GM19452 (cell line): ENCODE measurements around the gene EDARADD.
A peak's percentile ranks its signal among the peaks of the same experiment; 100 is the strongest.

Experiments
- ATAC-seq: cut with Tn5 transposase; IDR thresholded peaks from one replicate; pipeline ENCODE4 v1.9.1; 2021; ENCODE audit not compliant: unreplicated experiment

The EDARADD gene

DNA sequence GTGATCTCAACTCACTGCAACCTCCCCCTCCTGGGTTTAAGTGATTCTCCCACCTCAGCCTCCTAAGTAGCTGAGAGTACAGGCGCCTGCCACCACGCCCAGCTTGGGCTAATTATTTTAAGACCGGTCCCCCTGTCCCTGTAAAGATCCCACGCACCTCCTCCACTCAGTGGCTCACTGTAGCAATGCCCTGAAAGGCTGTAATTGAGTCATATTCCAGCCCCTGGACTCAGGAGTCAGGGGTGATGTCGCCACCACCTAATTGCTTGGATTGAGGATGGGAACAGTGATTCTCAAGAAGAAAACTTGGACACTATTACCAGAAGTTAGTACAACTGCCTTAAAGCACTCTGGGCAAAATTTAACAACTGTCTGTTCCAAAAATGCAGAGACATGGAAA lies 3.1 kb upstream of the EDARADD start:
- no peak for ATAC-seq

DNA sequence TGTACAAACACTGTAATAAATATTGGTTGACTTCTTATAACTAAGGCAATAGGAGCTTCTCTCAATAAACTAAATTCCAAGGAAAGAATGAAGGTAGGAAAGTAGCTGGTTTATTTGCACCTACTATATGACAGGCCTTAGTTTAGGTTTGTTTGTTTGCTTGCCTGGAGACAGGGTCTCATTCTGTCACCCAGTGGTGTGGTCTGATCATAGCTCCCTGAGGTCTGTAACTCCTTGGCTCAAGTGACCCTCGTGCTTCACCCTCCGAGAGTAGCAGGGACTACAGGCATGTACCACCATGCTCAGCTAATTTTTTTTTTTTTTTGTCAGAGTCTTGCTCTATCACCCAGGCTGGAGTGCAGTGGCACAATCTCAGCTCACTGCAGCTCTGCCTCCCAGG lies 1.9 kb upstream of the EDARADD start:
- no peak for ATAC-seq

DNA sequence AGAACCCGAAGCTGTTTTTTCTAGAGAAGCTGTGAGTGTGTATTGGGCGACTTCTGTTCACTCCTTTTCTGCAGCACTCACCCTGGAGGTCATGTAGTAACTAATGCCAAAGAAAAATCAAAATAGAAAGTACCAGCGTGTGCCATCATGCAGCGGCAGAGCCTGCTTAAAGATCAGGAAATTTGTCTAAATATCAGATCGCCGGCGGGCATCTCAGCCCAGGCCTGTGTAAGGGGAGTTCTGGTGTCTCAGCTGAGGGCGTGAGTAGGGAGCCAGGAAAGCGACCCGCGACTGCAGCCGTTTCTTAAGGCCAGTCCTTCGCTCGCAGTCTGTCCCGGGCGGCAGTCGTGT lies 768 bp downstream of the EDARADD start:
- peak; percentile 24 for ATAC-seq

DNA sequence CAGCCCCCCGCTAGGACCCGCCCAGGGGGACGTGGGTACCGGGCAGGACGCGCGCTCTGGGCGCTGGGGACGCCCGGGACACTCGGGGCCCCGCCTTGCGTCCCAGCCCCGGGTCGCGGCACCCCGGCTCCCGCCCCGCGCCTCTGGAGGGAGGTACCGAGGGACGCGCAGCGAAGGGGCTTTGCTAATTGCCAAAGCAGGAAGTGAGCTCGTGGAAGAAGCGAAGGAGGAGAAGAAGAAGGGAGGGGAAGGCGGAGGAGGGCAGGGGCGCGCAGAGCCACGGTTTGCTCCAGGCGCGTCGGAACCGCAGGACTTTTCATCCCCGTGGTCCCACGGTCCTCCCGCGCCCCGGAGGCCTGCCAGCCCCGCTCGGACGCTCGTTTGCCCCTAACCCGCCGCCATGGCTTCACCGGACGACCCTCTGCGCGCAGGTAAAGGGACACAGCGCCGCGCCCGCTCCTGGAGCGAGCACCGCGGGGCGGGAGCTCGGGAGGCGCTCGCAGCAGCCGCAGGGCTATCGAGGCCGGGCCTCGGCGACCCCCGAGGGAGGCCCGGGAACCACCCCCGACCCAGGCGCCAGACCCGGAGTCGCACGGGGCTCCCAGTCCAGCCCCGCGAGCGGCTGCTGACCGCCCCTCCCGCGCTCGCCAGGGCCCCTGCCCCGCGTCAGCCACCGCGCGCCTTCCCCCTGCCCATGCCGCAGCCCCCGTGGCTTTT lies 1.3 kb downstream of the EDARADD start:
- ATAC-seq: peak; percentile 65

DNA sequence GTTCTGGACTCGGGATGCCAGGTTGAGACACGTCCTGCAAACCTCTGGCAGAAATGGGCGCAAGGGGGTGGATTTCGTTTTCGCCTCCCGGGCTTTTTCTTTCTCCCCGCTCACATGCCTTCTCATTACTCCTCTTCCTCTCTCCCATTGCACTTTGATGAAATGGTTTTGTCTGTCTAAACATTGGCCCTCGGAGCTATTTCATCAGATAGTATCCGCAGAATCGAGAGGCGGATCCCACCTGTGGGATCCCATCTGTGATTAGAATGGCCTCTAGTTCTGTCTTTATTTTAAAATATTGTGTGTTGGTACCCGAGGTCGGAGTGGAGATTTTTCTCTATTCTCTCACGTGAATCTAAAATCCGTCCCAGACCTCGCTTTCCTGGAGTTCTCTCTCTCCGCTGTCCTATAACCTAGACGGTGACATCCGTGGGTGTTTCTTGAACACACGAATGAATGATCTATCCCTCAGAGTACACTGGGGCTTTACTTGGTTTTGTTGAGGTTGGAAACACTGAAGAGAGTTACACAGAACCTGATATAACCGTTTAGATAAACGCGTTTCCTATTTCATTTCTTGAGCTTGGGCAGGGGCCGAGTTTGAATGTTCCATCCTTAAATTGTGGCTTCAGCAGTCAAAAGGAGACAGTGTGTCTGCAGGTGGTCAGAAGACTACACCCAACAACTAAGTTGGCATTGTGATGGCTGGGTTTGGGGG lies 2.0 kb downstream of the EDARADD start:
- no peak for ATAC-seq

DNA sequence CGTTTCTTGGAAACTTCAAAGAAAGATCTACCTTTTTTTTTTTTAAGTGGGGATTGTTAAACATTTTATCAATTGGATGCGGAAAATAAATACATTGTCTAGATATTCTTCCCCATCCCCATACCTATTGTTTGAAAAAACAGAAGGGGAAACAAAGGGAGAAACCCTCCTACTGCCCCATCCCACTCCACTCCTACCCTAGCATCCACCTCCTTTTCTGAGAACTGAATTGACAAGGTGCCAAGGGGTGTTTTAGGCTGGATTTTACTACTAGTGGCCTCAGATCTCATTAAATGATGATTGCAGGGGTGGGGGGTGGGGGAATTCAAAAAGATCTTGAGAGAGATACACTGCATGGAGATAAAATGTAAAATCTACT lies 2.6 kb downstream of the EDARADD start:
- no peak for ATAC-seq

DNA sequence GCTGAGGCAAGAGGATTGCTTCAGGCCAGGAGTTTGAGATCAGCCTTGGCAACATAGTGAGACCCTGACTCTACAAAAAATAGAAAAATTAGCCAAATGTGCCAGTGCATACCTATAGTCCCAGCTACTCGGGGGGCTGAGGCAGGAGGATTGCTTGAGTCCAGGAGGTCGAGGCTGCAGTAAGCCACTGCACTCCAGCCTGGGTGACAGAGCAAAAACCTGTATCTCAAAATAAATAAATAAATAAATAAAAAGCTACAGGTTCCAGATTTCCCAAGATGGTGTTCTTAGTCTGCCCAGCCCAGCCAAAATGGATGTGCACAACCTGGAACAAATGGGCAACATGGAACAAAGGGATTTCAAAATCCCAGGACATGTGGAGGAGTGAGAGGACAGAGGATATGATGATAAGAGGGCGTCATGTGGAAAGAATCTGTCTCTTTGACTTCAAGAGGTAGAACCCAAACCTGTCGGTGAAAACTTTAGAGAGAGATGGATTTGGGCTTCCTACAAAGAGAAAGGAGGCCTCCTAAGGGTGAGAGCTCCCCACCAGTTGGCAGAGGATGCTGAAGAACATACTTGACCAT lies 3.2 kb downstream of the EDARADD start:
- ATAC-seq: no peak

DNA sequence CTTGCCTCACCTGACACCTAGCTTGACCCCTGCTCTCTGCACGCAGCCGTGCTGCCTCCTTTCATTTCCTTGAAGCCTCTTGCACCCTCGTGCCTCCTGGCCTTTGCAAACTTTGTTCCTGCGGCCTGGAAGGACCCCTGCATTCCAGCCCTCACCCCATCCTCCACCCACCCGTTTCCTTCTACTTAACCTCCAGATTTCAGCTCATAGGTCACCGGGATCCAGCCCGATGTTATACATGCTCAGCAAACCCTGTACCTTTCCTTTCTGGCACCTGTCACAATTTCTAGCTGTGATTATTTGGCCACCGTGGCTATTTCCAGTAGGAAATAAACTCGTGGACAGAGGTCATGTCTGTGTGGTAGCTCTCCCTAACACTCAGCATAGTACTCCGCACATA lies 4.5 kb downstream of the EDARADD start:
- no peak for ATAC-seq

DNA sequence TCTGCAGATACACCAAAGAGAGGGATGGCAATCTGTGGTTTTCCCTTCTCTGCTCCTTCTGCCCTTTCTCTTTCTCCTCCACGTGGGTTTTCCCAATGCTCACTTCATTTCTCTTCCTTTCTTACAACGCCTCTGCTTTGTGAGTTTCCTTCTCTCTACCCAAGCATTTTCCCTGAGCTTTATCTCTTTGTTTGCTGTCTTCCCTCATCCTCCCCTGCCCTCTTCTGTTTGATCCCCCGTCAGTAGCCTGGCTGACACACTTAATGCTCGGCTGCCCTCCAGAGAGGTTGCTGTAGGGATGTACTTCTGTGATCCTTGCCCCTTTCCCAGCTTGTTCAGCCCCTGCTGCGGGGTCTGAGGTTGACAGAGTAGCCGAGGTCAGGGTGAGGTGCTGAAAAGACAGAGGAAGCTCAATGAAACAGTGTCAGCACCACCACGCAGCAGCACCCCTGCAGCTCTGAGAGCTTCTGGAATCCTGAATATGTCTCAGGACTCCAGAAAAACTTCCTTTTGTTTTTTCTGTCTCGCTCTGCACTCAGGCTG lies 6.0 kb downstream of the EDARADD start:
- ATAC-seq: no peak

DNA sequence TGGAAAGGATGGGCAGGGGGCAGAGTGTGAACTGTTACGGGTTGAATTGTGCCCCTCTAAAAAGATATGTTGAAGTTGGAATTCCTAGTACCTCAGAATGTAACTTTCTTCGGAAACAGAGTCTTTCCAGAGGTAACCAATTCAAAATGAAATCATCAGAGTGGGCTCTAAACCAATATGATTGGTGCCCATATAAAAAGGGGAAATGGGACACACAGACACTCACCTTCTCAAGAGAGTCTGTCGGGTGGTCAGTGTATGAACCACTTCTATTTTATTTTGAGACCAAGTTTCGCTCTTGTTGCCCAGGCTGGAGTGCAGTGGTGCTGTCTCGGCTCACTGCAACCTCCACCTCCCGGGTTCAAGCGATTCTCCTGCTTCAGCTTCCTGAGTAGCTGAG lies 7.6 kb downstream of the EDARADD start:
- ATAC-seq: no peak

DNA sequence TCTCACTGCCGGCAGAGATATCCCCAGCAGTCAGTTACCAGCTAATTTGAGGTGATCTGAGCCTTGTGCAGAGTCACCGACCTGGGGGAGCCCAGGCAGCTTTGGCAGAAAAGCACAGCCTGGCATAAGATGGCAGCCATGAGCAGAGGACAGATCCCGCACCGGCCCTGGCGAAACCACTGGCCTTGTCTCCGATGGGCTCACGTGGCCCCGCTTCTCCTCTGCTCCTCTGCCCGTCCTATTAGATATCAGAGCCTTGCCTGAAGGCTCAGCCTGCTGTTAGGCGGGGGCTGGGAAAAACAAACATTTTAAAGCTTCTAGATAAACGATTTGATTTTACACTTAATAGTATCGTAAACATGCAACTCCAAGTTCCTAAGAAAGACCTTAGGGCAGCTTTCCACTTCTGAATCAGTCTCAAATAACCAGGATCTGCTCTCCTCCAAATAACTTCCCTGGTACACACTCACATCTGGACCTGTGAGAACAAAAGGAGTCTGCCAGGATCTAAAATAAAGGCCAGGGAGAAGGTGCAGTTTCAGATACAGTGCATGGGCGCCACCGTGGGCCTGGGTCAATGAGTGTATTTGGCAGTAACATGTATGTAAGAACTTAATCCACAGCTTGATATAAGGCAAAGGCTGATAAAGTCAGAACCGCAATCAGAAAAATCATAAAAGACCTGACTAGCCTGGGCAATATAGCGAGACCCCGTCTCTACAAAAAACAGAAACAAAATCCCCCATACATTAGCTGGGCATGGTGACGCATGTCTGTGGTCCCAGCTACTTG lies 10.0 kb downstream of the EDARADD start:
- ATAC-seq: no peak

DNA sequence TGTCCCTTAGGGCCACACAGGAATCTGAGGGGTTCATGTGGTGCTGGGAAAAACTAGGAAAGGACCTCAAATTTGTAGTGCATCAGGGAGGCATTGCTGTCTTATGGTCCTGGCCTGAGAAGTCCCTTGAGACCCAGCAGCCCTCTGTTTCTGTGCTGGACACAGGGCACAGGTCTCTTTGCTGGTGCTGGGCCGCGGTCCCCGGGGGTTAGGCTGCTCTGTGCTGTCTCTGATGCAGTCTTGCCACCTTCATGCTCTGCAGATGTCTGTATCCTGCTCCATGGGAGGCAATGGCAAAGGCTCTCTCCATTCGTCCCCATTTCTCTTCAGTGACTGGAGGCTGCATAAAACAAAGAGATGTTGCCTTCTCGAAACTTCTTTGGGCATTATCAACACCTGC lies 13.0 kb downstream of the EDARADD start:
- ATAC-seq: no peak

DNA sequence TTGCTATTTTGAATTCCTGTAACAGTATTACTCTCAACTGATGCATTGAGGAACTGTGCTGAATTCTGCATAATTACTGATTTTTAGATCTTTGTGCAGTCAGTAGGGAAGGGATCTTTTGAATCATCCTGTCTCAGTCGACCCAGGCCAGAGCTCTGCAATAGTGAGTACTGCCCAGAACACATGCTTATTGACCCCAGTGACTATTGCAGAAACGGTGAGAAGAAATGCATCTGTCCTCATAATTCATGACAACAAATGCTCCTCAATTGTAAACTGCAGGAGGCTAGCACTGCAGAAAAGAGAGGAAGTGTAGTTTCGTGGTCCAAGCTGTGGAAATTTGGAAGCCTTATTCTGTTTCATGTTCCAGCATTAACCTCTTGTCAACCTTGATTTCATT lies 19.6 kb downstream of the EDARADD start:
- no peak for ATAC-seq

DNA sequence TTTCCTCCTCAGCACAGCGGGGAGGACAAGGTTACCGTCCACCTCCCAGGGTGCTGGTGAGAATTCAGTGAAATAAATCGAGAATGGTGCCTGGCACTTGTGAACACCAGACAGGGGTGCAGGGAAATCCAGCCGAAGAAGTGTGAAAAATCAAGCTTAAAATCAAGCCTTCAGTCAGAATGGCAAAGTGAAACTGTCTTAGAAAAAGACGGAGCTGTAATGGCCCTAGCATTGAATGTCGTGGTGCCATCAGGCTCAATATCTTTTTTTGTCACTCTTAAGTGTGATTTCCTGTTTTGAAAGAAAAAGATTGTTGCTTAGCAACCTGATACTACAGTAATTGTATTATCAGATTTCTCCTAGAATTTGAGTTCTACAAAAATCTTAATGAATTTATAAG lies 22.1 kb downstream of the EDARADD start:
- ATAC-seq: peak; percentile 79

DNA sequence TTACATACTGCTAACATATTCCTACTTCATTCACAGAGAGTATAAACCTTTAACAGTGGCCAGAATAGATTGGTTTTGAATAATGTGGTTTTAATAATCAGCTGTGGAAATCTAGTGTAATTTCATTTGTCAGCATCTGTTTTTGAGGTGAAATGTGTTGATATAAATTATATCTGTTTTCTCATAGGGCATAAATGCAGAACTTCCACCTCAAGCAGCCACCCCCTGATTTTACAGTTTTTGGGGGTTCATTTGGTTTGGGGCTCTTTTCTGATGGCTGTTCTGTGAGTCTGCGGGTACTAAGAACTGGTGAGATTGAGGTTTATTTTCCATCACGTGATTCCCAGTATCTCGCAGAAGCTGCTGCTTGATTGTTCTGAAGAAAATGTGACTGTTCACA lies 23.2 kb downstream of the EDARADD start:
- ATAC-seq: no peak

DNA sequence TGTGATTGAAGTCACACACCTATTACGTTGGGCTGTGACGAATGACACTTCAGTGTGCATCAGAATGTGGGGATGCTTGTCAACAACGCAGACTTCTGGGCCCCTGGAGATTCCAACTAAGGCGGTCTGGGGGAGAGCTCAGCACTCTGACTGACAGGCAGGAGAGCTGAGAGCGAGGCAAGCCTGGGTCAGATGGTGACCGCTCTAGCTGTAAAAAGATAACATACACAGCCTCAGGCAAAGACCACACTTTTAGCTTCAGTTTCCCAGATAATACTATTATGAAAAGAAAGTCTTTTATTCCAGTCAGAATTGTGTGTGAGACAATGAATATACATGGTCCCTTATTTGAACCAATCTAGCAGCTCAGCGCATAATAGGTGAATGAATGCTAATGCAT lies 25.4 kb downstream of the EDARADD start:
- no peak for ATAC-seq

DNA sequence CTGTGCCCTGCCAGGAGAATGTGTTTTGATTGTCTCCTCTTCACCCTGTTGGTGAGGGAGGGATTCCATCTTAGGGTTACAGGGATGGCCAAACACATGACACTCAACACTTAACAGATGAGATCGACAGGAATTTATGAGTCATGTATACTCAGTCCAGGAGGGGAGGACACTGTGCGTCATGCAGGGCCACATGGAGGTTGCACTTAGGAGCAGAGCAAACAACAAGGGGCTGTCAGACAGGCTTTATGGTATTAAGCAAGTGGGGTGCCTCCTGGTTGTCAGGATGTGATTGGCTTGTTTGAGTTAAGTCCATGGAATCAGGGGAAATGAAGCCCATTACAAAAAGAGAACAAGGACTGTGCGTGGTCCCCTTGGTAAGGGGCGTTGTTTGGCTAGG lies 26.9 kb downstream of the EDARADD start:
- ATAC-seq: no peak

DNA sequence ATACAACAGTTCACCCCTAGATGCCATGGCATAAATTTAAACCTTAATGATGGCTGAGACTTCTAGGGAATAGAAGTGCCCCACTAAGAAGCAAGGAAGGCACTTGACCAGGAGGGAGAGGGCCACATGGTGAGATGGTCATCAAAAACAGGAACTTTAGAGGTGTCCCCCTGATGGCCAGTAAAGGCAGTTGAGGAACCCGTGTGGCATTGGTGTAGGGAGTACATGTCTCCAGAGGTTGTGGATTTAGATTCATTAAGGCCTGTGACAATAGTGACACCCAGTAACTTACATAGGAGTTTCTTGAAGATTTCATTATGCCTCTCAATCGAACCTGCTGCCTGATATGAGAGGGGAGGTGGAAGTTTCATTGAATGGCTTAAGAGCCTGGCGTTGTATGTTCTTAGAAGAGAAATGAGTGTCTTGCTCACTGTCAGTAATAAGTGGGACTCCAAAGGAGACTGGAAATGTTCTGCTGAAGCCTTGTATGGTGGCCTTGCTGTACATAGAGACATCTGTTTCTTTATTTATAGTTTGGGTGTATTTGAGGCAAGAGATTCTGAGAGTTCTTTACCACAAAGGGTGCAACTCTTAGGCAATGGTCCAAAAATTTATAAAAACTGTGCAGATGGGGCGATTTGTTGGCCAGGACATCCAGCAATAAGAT lies 27.9 kb downstream of the EDARADD start:
- ATAC-seq: no peak

DNA sequence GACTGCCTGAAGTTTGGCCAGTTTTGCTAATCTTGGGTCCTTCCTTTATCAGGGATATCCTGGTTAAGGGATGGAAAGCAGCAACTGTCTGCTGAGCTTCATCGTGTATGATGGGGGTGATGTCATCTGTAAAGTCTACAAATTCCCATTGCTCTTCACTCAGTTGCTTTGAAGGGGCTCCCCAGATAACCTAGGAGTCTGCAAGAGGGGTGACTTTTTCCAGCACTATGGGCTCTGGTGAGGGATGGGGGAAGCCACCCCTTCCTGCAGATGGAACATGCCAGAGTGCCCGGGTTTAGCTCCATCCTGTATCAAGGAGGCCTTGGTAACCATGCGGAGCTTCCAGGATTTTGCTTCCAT lies 28.4 kb downstream of the EDARADD start:
- no peak for ATAC-seq

DNA sequence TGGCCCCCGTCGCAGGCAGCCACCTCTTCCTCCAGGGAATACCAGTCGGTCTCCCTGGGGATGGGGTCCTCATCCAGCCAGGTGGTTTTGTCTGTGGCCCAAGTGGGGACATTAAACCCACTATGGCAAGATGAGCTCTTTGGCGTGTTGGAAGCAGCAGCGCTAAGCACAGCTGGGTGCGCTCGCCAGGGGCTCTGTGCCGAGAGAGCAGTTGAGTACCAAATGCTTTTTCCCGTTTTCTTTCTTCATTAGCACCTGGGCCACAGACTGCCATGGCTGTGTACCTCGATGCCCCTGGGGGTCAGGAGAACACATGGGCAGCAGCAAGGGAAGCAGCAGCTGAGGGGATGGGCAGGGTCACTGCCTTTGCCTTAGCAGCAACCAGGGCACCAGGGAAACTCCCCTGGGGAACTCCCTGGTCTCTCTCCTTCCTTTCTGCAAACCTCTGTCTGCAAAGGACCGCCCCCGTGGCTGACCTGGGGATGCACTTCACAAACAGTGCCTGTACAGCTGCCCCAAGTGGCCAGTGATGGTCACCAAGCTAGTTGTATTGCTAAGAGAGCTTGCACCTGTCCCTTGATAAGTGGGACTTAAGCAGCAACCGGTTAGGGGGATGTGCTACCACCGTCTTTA lies 31.1 kb downstream of the EDARADD start:
- ATAC-seq: peak; percentile 95

DNA sequence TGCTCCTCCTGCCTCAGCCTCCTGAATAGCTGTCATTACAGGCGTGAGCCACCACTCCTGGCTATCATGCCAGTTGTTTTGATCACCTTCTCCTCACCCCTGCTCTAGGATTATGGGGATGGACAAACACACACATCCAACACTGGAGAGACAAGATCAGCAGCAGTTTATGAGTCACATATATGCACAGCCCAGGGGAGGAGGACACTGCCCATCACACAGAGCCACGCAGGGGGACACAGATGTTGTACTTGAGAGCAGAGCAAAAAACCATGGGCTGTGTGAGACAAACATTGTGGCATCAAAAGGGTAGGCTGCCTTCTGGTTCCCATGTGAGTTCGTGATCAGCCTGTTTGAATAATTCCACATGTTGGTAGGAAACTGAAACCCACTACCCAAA lies 32.1 kb downstream of the EDARADD start:
- no peak for ATAC-seq
